ENCODE results near the gene LDLRAD3. TPM values are rescaled to one million over a fixed set of nuclear protein-coding genes. Genes with fewer than 3 reads are reported as not detected.

LDLRAD3 gene
- polyA plus RNA-seq, 1 of the 3 experiments (the other 2 are of a cell fraction), result 10.6 TPM

- Histone ChIP-seq H3F3A (replicated peaks; ENCODE audit: insufficient read depth) (no peaks in the 10 kb centered on the region), H3K27me3 (ENCODE audit: insufficient read depth) (no peaks in the 10 kb centered on the region), H3K27ac (ENCODE audit: low read depth in 2 of 2, low read length in 1 of 2) (no peak overlapping the region), H3K4me1 (ENCODE audit: control insufficient read depth in 1 of 2, insufficient read depth in 2 of 2, low read depth in 1 of 2, low read length in 1 of 2) (peaks cover 0 to 8% of the 10 kb centered on the region in 2 experiments; a peak in 1 of 4 replicates), H2AFZ (ENCODE audit: low read depth) (no peak overlapping the region), H3K4me2 (no peak overlapping the region), H3K9me3 (no peaks in the 10 kb centered on the region), H3K36me3 (replicated peaks in 1 of 2; ENCODE audit: control insufficient read depth in 1 of 2, insufficient read depth in 2 of 2, low read length in 1 of 2) (no peaks in the 10 kb centered on the region), H4K20me1 (ENCODE audit: insufficient read depth) (no peaks in the 10 kb centered on the region), H3K9ac (no peak overlapping the region), H3K79me2 (ENCODE audit: insufficient read depth) (no peaks in the 10 kb centered on the region), H3K4me3 (ENCODE audit: low read depth in 2 of 2, low read length in 1 of 2) (no peak overlapping the region), H3K9me2 (no peaks in the 10 kb centered on the region)
- CTCF ChIA-PET, result interaction anchor here (1.0 to 1.6 kb wide), 3 partner anchors 11 to 50 kb away, joined by 3 to 7 read pairs (median 4); no protein-coding TSS in a partner anchor
- WGBS (ENCODE audit: low lambda C conversion rate), result 94% methylated on average over 3 of the region's 3 CpGs
- POLR2A ChIA-PET, result no interaction called here
- DNase-seq, result no peak
- TF ChIP-seq CTCF (IDR thresholded peaks at IDR 0.05) (no peak), TEAD4 (IDR thresholded peaks at IDR 0.05; ENCODE audit: borderline replicate concordance, insufficient read depth) (no peak), RAD21 (IDR thresholded peaks at IDR 0.05; ENCODE audit: low read length) (no peak), GABPA (IDR thresholded peaks at IDR 0.05; ENCODE audit: low read depth) (no peak), SMC3 (IDR thresholded peaks at IDR 0.05; ENCODE audit: low read depth, low read length) (no peak), POLR2AphosphoS5 (IDR thresholded peaks at IDR 0.05; ENCODE audit: low read depth, low read length) (no peak), MXI1 (IDR thresholded peaks at IDR 0.05; ENCODE audit: low read depth, low read length) (no peak), USF2 (IDR thresholded peaks at IDR 0.05; ENCODE audit: borderline replicate concordance, low read depth, low read length) (no peak), PBX3 (IDR thresholded peaks at IDR 0.05) (no peak), RCOR1 (IDR thresholded peaks at IDR 0.05; ENCODE audit: low read length) (no peak), EP300 (IDR thresholded peaks at IDR 0.05; ENCODE audit: borderline replicate concordance in 1 of 2, low read depth in 1 of 2, low read length in 1 of 2) (no peak), JUND (IDR thresholded peaks at IDR 0.05) (no peak)
Measured at GRCh38 chr11:36216061-36216615, 272.3 kb downstream of the LDLRAD3 start.

- no peaks in the 10 kb centered on the region for H3F3A ChIP-seq (replicated peaks; ENCODE audit: insufficient read depth)
- WGBS (ENCODE audit: low lambda C conversion rate), result 93% methylated on average over 4 of the region's 4 CpGs
- ChIA-PET CTCF (interaction anchor here (1.0 kb wide), 1 partner anchor 396 kb away, joined by 3 read pairs; no protein-coding TSS in a partner anchor), POLR2A (no interaction called here)
- no peak for DNase-seq
- H3K4me1 ChIP-seq (ENCODE audit: control insufficient read depth in 1 of 2, insufficient read depth in 2 of 2, low read depth in 1 of 2, low read length in 1 of 2), result no peaks in the 10 kb centered on the region; a peak in 1 of 4 replicates
- H4K20me1 ChIP-seq (ENCODE audit: insufficient read depth), result no peaks in the 10 kb centered on the region
- H3K27me3 ChIP-seq (ENCODE audit: insufficient read depth), result no peaks in the 10 kb centered on the region
- no peaks in the 10 kb centered on the region for H3K9me2 ChIP-seq
- H3K36me3 ChIP-seq (replicated peaks in 1 of 2; ENCODE audit: control insufficient read depth in 1 of 2, insufficient read depth in 2 of 2, low read length in 1 of 2), result no peaks in the 10 kb centered on the region
- no peak overlapping the region for H3K9ac ChIP-seq
- no peaks in the 10 kb centered on the region for H3K9me3 ChIP-seq
- H2AFZ ChIP-seq (ENCODE audit: low read depth), result no peak overlapping the region
- no peak overlapping the region for H3K4me2 ChIP-seq
- H3K27ac ChIP-seq (ENCODE audit: low read depth in 2 of 2, low read length in 1 of 2), result no peak overlapping the region
- no peak overlapping the region for H3K4me3 ChIP-seq (ENCODE audit: low read depth in 2 of 2, low read length in 1 of 2)
- H3K79me2 ChIP-seq (ENCODE audit: insufficient read depth), result no peaks in the 10 kb centered on the region
- TF ChIP-seq RFX5 (IDR thresholded peaks at IDR 0.05; ENCODE audit: low read length), result no peak
- TF ChIP-seq CTCF (IDR thresholded peaks at IDR 0.05), result no peak
- TF ChIP-seq NFIC (IDR thresholded peaks at IDR 0.05; ENCODE audit: borderline replicate concordance), result no peak
- no peak for TF ChIP-seq YY1 (IDR thresholded peaks at IDR 0.05; ENCODE audit: low read depth)
- no peak for TF ChIP-seq REST (IDR thresholded peaks at IDR 0.05; ENCODE audit: low read depth, low read length)
- TF ChIP-seq CHD2 (IDR thresholded peaks at IDR 0.05; ENCODE audit: low read length, partially characterized antibody), result no peak
- no peak for TF ChIP-seq TEAD4 (IDR thresholded peaks at IDR 0.05; ENCODE audit: borderline replicate concordance, insufficient read depth)
Measured at GRCh38 chr11:36218283-36218921, 274.5 kb downstream of the LDLRAD3 start.

Measured in SK-N-SH (cell line).